K562 (cell line): ENCODE results near the gene MSRB3. TPM values are rescaled to one million over a fixed set of nuclear protein-coding genes. Genes with fewer than 3 reads are reported as not detected.

Source experiments
- ATAC-seq: fragments of 200-7000 bp; cut with Tn5 transposase; 3 replicates; pipeline ENCODE4 v1.9.1; 2020; ENCODE audit warnings: moderate library complexity
- BruUV-seq: library from RNA; stranded (reverse); fragments of 400-500 nt; replicated peaks from 2 replicates; lab custom pipeline; 2021; lab: Mats Ljungman, UMichigan
- CTCF ChIA-PET: fragments of 300-600 bp; formaldehyde crosslinking; extraction: SDS; loops from one replicate; lab custom pipeline; 2021; ENCODE audit warnings: low intra/inter-chr PET ratio; lab: Yijun Ruan, JAX
- POLR2A ChIA-PET: fragments of 300-600, 350-650 bp; sonication (Branson Sonifier 250); formaldehyde crosslinking; extraction: SDS; loops from one replicate; lab custom pipeline; 2021; ENCODE audit warnings: antibody characterized with exemption, inconsistent platforms; lab: Yijun Ruan, JAX
- DNase-seq, 4 experiments: peaks; one replicate each; pipeline versions ENCODE4 v3.0.0 to v3.0.0-alpha.2; 2011 to 2018; ENCODE audit warnings: low spot score in 3 of 4, mixed read lengths in 3 of 4; ENCODE audit errors: extremely low read depth in 1 of 4
- FAIRE-seq: peaks from 2 replicates; lab custom pipeline; 2011; peaks lifted over from hg19 to GRCh38; lab: Jason Lieb, UNC
- H2AFZ ChIP-seq: 2 replicates; pipeline ENCODE4 v1.6.0; 2011; ENCODE audit warnings: low read depth, low read length, control low read depth, inconsistent platforms
- H3K27ac ChIP-seq: fragments of 200-600 bp; 3 replicates; pipeline ENCODE4 v1.8.0; 2011; ENCODE audit warnings: low read depth, mild to moderate bottlenecking, control low read depth, inconsistent platforms, low read length, moderate library complexity, mixed read lengths; ENCODE audit errors: extremely low read depth
- H3K27me3 ChIP-seq, 2 experiments: fragments of 300-600 bp in 1 of 2; 2 replicates in 1 of 2; 3 replicates in 1 of 2; pipeline versions ENCODE4 v1.6.0 to v1.8.0; 2011; ENCODE audit warnings: inconsistent platforms in 2 of 2, low read length in 2 of 2, mild to moderate bottlenecking in 1 of 2, mixed read lengths in 1 of 2, moderate library complexity in 1 of 2; ENCODE audit not compliant: control insufficient read depth in 2 of 2, insufficient read depth in 2 of 2
- H3K36me3 ChIP-seq: fragments of 300-600 bp; 3 replicates; pipeline ENCODE4 v1.8.0; 2011; ENCODE audit warnings: mild to moderate bottlenecking, low read length, inconsistent platforms; ENCODE audit not compliant: control insufficient read depth, insufficient read depth
- H3K4me1 ChIP-seq, 2 experiments: fragments of 200-600 bp in 1 of 2; replicated peaks in 1 of 2; 2 replicates in 1 of 2; 3 replicates in 1 of 2; pipeline versions ENCODE4 v1.5.1 to v1.8.0; 2011; ENCODE audit warnings: inconsistent platforms in 2 of 2, low read length in 2 of 2, mild to moderate bottlenecking in 1 of 2, mixed read lengths in 1 of 2, moderate library complexity in 1 of 2; ENCODE audit not compliant: control insufficient read depth in 2 of 2, insufficient read depth in 2 of 2
- H3K4me2 ChIP-seq: 2 replicates; pipeline ENCODE4 v1.6.1; 2011; ENCODE audit warnings: low read length, control low read depth, inconsistent platforms, mixed read lengths; ENCODE audit not compliant: insufficient read depth
- H3K4me3 ChIP-seq: fragments of 200-600 bp; sonication (generic), shearing (Covaris generic); 2 replicates; pipeline ENCODE4 v1.5.1; 2016; ENCODE audit warnings: control low read depth, inconsistent platforms
- H3K79me2 ChIP-seq: fragments of 200-600 bp; 3 replicates; pipeline ENCODE4 v1.8.0; 2011; ENCODE audit warnings: low read length, inconsistent platforms; ENCODE audit not compliant: control insufficient read depth, insufficient read depth
- H3K9ac ChIP-seq, 2 experiments: 2 replicates each; pipeline versions ENCODE4 v1.6.0 to v1.6.1; 2011; ENCODE audit warnings: low read depth in 2 of 2, low read length in 2 of 2, control low read depth in 1 of 2, inconsistent platforms in 1 of 2, mild to moderate bottlenecking in 1 of 2, mixed read lengths in 1 of 2; ENCODE audit not compliant: insufficient read depth in 1 of 2
- H3K9me1 ChIP-seq: one replicate; pipeline ENCODE4 v1.6.0; 2011; ENCODE audit warnings: inconsistent platforms, mild to moderate bottlenecking, low read length, moderate library complexity; ENCODE audit not compliant: control insufficient read depth, insufficient read depth
- H3K9me3 ChIP-seq: replicated peaks from 2 replicates; pipeline ENCODE4 v1.5.1; 2011; ENCODE audit warnings: low read depth, low read length, inconsistent platforms; ENCODE audit not compliant: control insufficient read depth, insufficient read depth
- H4K20me1 ChIP-seq: replicated peaks from 2 replicates; pipeline ENCODE4 v1.6.1; 2011; ENCODE audit warnings: low read length, inconsistent platforms, mixed read lengths; ENCODE audit not compliant: control insufficient read depth, insufficient read depth
- ARID1B ChIP-seq: fragments of 450-650 bp; IDR thresholded peaks from 2 replicates; pipeline ENCODE4 v1.6.1; 2016; ENCODE audit warnings: antibody characterized with exemption, mild to moderate bottlenecking, inconsistent platforms
- ARID2 ChIP-seq: fragments of 450-650 bp; IDR thresholded peaks from 2 replicates; pipeline ENCODE4 v1.6.1; 2017; ENCODE audit warnings: antibody characterized with exemption, mild to moderate bottlenecking
- NBN ChIP-seq: fragments of 450-650 bp; IDR thresholded peaks from 2 replicates; pipeline ENCODE4 v1.6.1; 2016; ENCODE audit warnings: low read depth, mild to moderate bottlenecking
- NCOR1 ChIP-seq: fragments of 450-650 bp; IDR thresholded peaks from 2 replicates; pipeline ENCODE4 v1.6.1; 2016; ENCODE audit warnings: mild to moderate bottlenecking, moderate library complexity
- ZBTB17 ChIP-seq: fragments of 450-650 bp; formaldehyde crosslinking; IDR thresholded peaks from 2 replicates; pipeline ENCODE4 v1.4.0; 2020; ENCODE audit warnings: mild to moderate bottlenecking
- ZNF124 ChIP-seq: sonication (generic); formaldehyde crosslinking; IDR thresholded peaks from 2 replicates; pipeline ENCODE4 v1.8.1; 2022; ENCODE audit warnings: missing genetic modification reagents
- ZNF830 ChIP-seq: fragments of 250-450 bp; sonication (Bioruptor Pico); IDR thresholded peaks from 2 replicates; pipeline ENCODE4 v1.5.0; 2021; ENCODE audit warnings: mild to moderate bottlenecking
- WGBS: fragments of 100-300 bp; shearing (Covaris generic); methylation state at CpG from one replicate; pipeline ENCODE4 v1.1.6; 2016; ENCODE audit warnings: low coverage, mixed read lengths; ENCODE audit not compliant: insufficient coverage; ENCODE audit errors: missing lambda C conversion rate; 5-methylcytosine and 5-hydroxymethylcytosine counted together
- in situ Hi-C: fragments of 300-500 bp; cut with MboI; formaldehyde crosslinking; loops from 4 replicates; pipeline ENCODE4 v1.15.0; 2018; ENCODE audit warnings: inconsistent platforms, mixed read lengths
- intact Hi-C: fragments of 100-400 bp; cut with micrococcal nuclease; formaldehyde crosslinking; loops from 2 replicates; pipeline ENCODE4 v1.14.2; 2022
- polyA plus RNA-seq, 8 experiments: library from polyadenylated mRNA; depleted of rRNA in 4 of 8; stranded (reverse) in 5 of 8; unstranded in 3 of 8; fragments of >200 nt; fragmentation: Nextera tagmentation in 2 of 8; fragmentation: Illumina TruSeq in 1 of 8; extraction: Ambion mirVana in 2 of 8; extraction: Trizol in 1 of 8; gene quantifications; 2 replicates each; pipeline versions ENCODE4 v1.2.1 to v1.2.3, GENCODE V29; 2011 to 2014; ENCODE audit warnings: inconsistent platforms in 1 of 8, missing spikeins in 1 of 8
- total RNA-seq, 7 experiments: library from RNA; depleted of rRNA in 6 of 7; stranded (reverse); fragments of >200 nt in 6 of 7; fragmentation: Illumina TruSeq in 2 of 7; extraction: Trizol in 2 of 7; gene quantifications; 2 replicates each; pipeline versions ENCODE4 v1.2.1 to v1.2.3, GENCODE V29; 2011 to 2021; ENCODE audit warnings: low replicate concordance in 1 of 7

Gene MSRB3
- total and polyA plus RNA-seq, 9 of the 15 experiments (the other 6 are each of a cell fraction or from before 2014, with no cell fraction given): 0.04 TPM; not detected in 8

- TF ChIP-seq NCOR1 (no peak), ZNF124 (CRISPR knock-in tag) (no peak), ZBTB17 (CRISPR knock-in tag) (no peak), ARID1B (no peak)
Observed at GRCh38 chr12:65334521-65334920, 56.0 kb downstream of the MSRB3 start (continued).

DNA sequence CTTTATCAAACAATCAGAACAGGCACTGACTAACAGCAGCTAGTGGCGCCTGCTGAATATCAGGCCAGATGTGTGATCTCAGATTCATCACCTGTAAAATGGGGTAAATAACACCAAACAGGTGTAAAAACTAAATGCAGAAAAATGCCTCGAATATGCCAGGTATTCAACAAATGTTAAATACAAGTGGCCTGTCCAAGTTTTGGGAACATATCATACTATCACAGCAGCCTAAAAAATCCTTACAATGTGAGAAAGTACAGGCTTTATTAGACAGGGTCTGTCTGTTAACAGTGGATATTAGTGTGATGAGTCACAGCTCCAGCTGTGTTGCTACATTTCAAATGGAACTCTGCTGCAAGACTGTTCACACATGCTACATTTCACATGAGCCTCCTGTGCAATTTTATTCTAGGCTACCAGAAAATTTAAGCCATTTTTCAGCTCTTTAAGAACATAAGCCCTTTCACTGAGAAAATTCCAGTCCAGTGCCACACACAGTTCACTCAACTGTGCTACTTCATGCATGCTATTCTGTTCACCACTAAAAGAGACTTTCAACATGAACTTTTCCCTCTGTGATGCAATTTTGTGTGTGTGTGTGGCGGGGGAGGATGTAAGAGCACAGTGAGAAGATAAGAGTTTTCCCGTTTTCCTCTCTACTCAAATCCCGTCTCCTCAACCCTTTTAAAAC is 56.7 kb downstream of the MSRB3 start:
- no peak overlapping the region for H3K4me3 ChIP-seq
- ChIA-PET POLR2A (no interaction called here), CTCF (no interaction called here)
- no peaks in the 10 kb centered on the region for H3K36me3 ChIP-seq
- 1% methylated on average over 5 of the region's 5 CpGs for WGBS
- no peak for DNase-seq
- H3K9me3 ChIP-seq: no peaks in the 10 kb centered on the region
- no peak for TF ChIP-seq ZNF830 (CRISPR knock-in tag)
- no peak for TF ChIP-seq NBN
- TF ChIP-seq ARID2: no peak
- ATAC-seq: no peak
- H3K27me3 ChIP-seq: peaks cover 4 to 8% of the 10 kb centered on the region in 2 experiments; a peak in 2 of 5 replicates
- FAIRE-seq: no peak
- H4K20me1 ChIP-seq: no peaks in the 10 kb centered on the region
- in situ Hi-C loops (no loop called here), intact Hi-C loops (no loop called here)
- H3K9ac ChIP-seq: no peak overlapping the region
- H3K4me1 ChIP-seq: no peaks in the 10 kb centered on the region
- H3K4me2 ChIP-seq: no peak overlapping the region
- BruUV-seq: no TSS peak
- no peak overlapping the region for H2AFZ ChIP-seq
- no peaks in the 10 kb centered on the region for H3K9me1 ChIP-seq
- no peaks in the 10 kb centered on the region for H3K79me2 ChIP-seq
- H3K27ac ChIP-seq: no peak overlapping the region
